ENCODE results near the gene DNAJC13. TPM values are rescaled to one million over a fixed set of nuclear protein-coding genes. Genes with fewer than 3 reads are reported as not detected.

DNAJC13 gene
- total RNA-seq, 1 experiment from 2014 or later = 18.1 TPM

- H2BK120ac ChIP-seq (ENCODE audit: low read depth, low read length, poor library complexity, severe bottlenecking) = no peak overlapping the region
- H3K56ac ChIP-seq (ENCODE audit: insufficient read length, low read depth, low read length) = no peak overlapping the region
- no peak overlapping the region for H3T11ph ChIP-seq (ENCODE audit: low read length)
- no peak overlapping the region for H2BK12ac ChIP-seq (ENCODE audit: insufficient read length, low read depth, low read length)
- H3K23ac ChIP-seq (ENCODE audit: insufficient read length, low read depth, low read length) = no peak overlapping the region
- H3K9me3 Mint-ChIP-seq = no peaks in the 10 kb centered on the region
- H3K27me3 Mint-ChIP-seq (ENCODE audit: low read depth) = no peaks in the 10 kb centered on the region
- H3K36me3 Mint-ChIP-seq (ENCODE audit: insufficient read depth in 1 of 3, low read depth in 3 of 3) = peaks cover 18 to 62% (median 62%) of the 10 kb centered on the region in 3 experiments; a peak in 6 of 7 replicates
- no peaks in the 10 kb centered on the region for H3K9me3 ChIP-seq (ENCODE audit: control insufficient read depth, low read depth, low read length)
- no peaks in the 10 kb centered on the region for H3K79me2 ChIP-seq (ENCODE audit: insufficient read depth, low read length)
- H3K18ac ChIP-seq (ENCODE audit: insufficient read length, low read depth, low read length) = no peak overlapping the region
- DNase-seq = no peak
- no peak overlapping the region for H2BK5ac ChIP-seq (ENCODE audit: insufficient read length, low read length)
- H2BK20ac ChIP-seq (ENCODE audit: low read depth, low read length, poor library complexity, severe bottlenecking) = no peak overlapping the region
- no peak for TF ChIP-seq CTCF (conservative IDR thresholded peaks at IDR 0.05)
- no peaks in the 10 kb centered on the region; the same call in 1 of the 2 replicates for H3K27me3 ChIP-seq (ENCODE audit: insufficient read depth, low read length)
- H3K4me3 Mint-ChIP-seq = no peak overlapping the region
- WGBS (ENCODE audit: extremely low coverage, insufficient read length, low lambda C conversion rate) = no CpG with 5 or more reads among the region's 3 CpGs
- H3K14ac ChIP-seq (ENCODE audit: insufficient read depth, low read length) = no peak overlapping the region
- H2AK5ac ChIP-seq (ENCODE audit: insufficient read length, low read length) = no peak overlapping the region
- no peaks in the 10 kb centered on the region for H3K4me1 ChIP-seq (ENCODE audit: insufficient read depth, low read length)
- H4K20me1 ChIP-seq (ENCODE audit: control insufficient read depth, insufficient read depth, insufficient read length) = no peaks in the 10 kb centered on the region
- no peaks in the 10 kb centered on the region for H3K79me1 ChIP-seq (ENCODE audit: insufficient read depth, low read depth, low read length, poor library complexity, severe bottlenecking)
- no peaks in the 10 kb centered on the region for H3K4me1 Mint-ChIP-seq
- no peak overlapping the region for H4K5ac ChIP-seq (ENCODE audit: insufficient read length, low read depth, low read length)
- no peak overlapping the region for H3K27ac Mint-ChIP-seq
- H4K91ac ChIP-seq (ENCODE audit: insufficient read length, low read depth, low read length) = no peak overlapping the region
- H2AFZ ChIP-seq (ENCODE audit: low read length) = no peak overlapping the region
- H3K23me2 ChIP-seq (ENCODE audit: insufficient read length, low read depth, low read length, poor library complexity, severe bottlenecking) = no peaks in the 10 kb centered on the region
- H3K9ac ChIP-seq (ENCODE audit: extremely low read depth, insufficient read length, low read length) = no peak overlapping the region
- no peak overlapping the region for H3K4me2 ChIP-seq (ENCODE audit: insufficient read depth, insufficient read length, low read length)
- H3K4ac ChIP-seq (ENCODE audit: low read depth, low read length) = no peak overlapping the region
- H3K27ac ChIP-seq (ENCODE audit: insufficient read length, low read depth, low read length) = no peak overlapping the region
- H4K8ac ChIP-seq (replicated peaks; ENCODE audit: insufficient read length, low read depth, low read length) = no peak overlapping the region
- no peak overlapping the region for H2BK15ac ChIP-seq (ENCODE audit: low read depth, low read length)
Measured at GRCh38 chr3:132499071-132499470, 81.8 kb downstream of the DNAJC13 start.
